NCI-H524 (cell line): ENCODE measurements around the gene LRRC27.

Source experiments
- DNase-seq, 2 experiments: peaks; one replicate each; lab custom pipeline; 2025; lab: John Stamatoyannopoulos, UW

Gene LRRC27

GRCh38 chr10:132357286-132358058 is 25.5 kb downstream of the LRRC27 start:
- no peak for DNase-seq

- no peak for DNase-seq
Observed at GRCh38 chr10:132359305-132360040, 27.5 kb downstream of the LRRC27 start.

GRCh38 chr10:132360766-132361447 is 28.9 kb downstream of the LRRC27 start:
- no peak for DNase-seq

GRCh38 chr10:132361581-132362101 is 29.6 kb downstream of the LRRC27 start:
- no peak for DNase-seq

GRCh38 chr10:132362151-132362611 is 30.2 kb downstream of the LRRC27 start:
- DNase-seq: no peak

GRCh38 chr10:132363376-132363775 is 31.4 kb downstream of the LRRC27 start:
- DNase-seq: no peak

- DNase-seq: no peak
Observed at GRCh38 chr10:132363921-132364593, 32.1 kb downstream of the LRRC27 start.

GRCh38 chr10:132364594-132364970 is 32.6 kb downstream of the LRRC27 start:
- no peak for DNase-seq

GRCh38 chr10:132365102-132365501 is 33.1 kb downstream of the LRRC27 start:
- DNase-seq: no peak

- DNase-seq: no peak
Observed at GRCh38 chr10:132366006-132366405, 34.0 kb downstream of the LRRC27 start.

- no peak for DNase-seq
Observed at GRCh38 chr10:132366499-132366898, 34.5 kb downstream of the LRRC27 start.

GRCh38 chr10:132368391-132368790 is 36.4 kb downstream of the LRRC27 start:
- no peak for DNase-seq

GRCh38 chr10:132368881-132369635 is 37.1 kb downstream of the LRRC27 start:
- DNase-seq: no peak

GRCh38 chr10:132369636-132370185 is 37.7 kb downstream of the LRRC27 start:
- DNase-seq: no peak

GRCh38 chr10:132370426-132371340 is 38.7 kb downstream of the LRRC27 start:
- no peak for DNase-seq

GRCh38 chr10:132371641-132372081 is 39.7 kb downstream of the LRRC27 start:
- no peak for DNase-seq

GRCh38 chr10:132372516-132373095 is 40.6 kb downstream of the LRRC27 start:
- DNase-seq: no peak

- DNase-seq: no peak
Observed at GRCh38 chr10:132373241-132373955, 41.4 kb downstream of the LRRC27 start.

GRCh38 chr10:132374176-132374575 is 42.2 kb downstream of the LRRC27 start:
- DNase-seq: no peak
